Measurements from ENCODE around the gene PLEKHA4. TPM values are rescaled to one million over a fixed set of nuclear protein-coding genes. Genes with fewer than 3 reads are reported as not detected.

The PLEKHA4 gene
- total and polyA plus RNA-seq, 10 of the 15 experiments (the other 5 are each of a cell fraction or from before 2014, with no cell fraction given) = 0.13 to 10.0 (median 6.4) TPM; not detected in 1

- TF ChIP-seq ELK1 (IDR thresholded peaks at IDR 0.05; ENCODE audit: low read depth, low read length) = no peak
Measured at GRCh38 chr19:48845384-48845783, 23.0 kb downstream of the PLEKHA4 start (continued).

DNA sequence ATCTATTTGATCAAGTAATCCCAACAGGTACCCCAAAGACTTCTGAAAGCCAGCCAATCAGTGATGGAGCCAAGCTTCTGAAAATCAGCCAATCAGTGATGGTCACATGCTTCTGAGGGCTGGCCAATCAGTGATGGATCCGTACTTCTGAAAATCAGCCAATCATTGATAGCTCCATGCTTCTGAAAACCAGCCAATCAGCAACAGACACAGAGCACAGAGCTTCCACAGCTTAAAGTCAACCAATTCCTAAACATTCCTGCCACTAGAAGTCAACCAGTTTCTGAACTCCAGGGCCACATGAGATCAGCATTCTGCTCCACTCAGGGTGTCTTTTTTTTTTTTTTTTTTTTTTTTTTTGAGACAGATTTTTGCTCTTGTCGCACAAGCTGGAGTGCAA lies 23.9 kb downstream of the PLEKHA4 start:
- ChIA-PET RAD21 (ENCODE audit: unreplicated experiment) (interaction anchor here (0.6 to 4.9 kb wide), 5 partner anchors 28 to 126 kb away, joined by 3 to 72 read pairs (median 20); partner anchors contain the start of gene PPP1R15A), SMC1A (ENCODE audit: uncharacterized antibody, unreplicated experiment) (interaction anchor here (0.7 to 4.9 kb wide), 7 partner anchors 8 to 128 kb away, joined by 3 to 44 read pairs (median 3); partner anchors contain the start of gene HSD17B14), POLR2A (interaction anchor here (0.5 to 1.2 kb wide), 8 partner anchors 42 to 517 kb away, joined by 3 to 7 read pairs (median 4); no protein-coding TSS in a partner anchor), CTCF (interaction anchor here (0.6 to 15.6 kb wide), 11 partner anchors 8 to 199 kb away, joined by 3 to 520 read pairs (median 3); partner anchors contain the start of genes CA11 and HSD17B14)
- FAIRE-seq (no peak), DNase-seq (ENCODE audit: low read depth, low spot score) (no peak), ATAC-seq (peak; percentile 33; the same call in 1 of the 3 replicates)
- BruUV-seq (replicated peaks) = no TSS peak
- Histone ChIP-seq H4K20me1 (ENCODE audit: control insufficient read depth, insufficient read depth) (no peaks in the 10 kb centered on the region), H3K4me1 (ENCODE audit: control insufficient read depth, insufficient read depth, low read length) (peaks cover 7% of the 10 kb centered on the region), H2AFZ (ENCODE audit: control insufficient read depth, low read depth, low read length) (no peak overlapping the region), H3K9ac (ENCODE audit: control insufficient read depth, insufficient read depth, low read length) (no peak overlapping the region), H3K27me3 (replicated peaks in 1 of 2; ENCODE audit: control insufficient read depth in 2 of 2, insufficient read depth in 2 of 2, low read length in 1 of 2) (no peaks in the 10 kb centered on the region), H3K9me3 (replicated peaks; ENCODE audit: control insufficient read depth, insufficient read depth, low read length) (no peaks in the 10 kb centered on the region), H3K27ac (ENCODE audit: control insufficient read depth, insufficient read depth) (no peak overlapping the region), H3K36me3 (ENCODE audit: control insufficient read depth in 2 of 2, insufficient read depth in 2 of 2, low read length in 1 of 2) (no peaks in the 10 kb centered on the region), H3K4me3 (no peak overlapping the region), H3K4me2 (ENCODE audit: control insufficient read depth, insufficient read depth) (no peak overlapping the region), H3K79me2 (ENCODE audit: control insufficient read depth, insufficient read depth, low read length) (no peaks in the 10 kb centered on the region)
- intact Hi-C loops (cut with micrococcal nuclease; ENCODE audit: unreplicated experiment) (no loop called here), in situ Hi-C loops (cut with MboI) (no loop called here)
- TF ChIP-seq STAT3 (IDR thresholded peaks at IDR 0.05; ENCODE audit: low read depth, low read length) (no peak), ZNF687 (IDR thresholded peaks at IDR 0.05) (no peak)
- 100% methylated on average over 2 of the region's 2 CpGs for WGBS (ENCODE audit: insufficient coverage, insufficient replicate concordance, low lambda C conversion rate, missing lambda C conversion rate)
